GM19468 (cell line): Measurements from ENCODE around the gene CBX4.

Source experiments
- ATAC-seq: cut with Tn5 transposase; IDR thresholded peaks from one replicate; pipeline ENCODE4 v1.9.1; 2021; ENCODE audit warnings: mild to moderate bottlenecking, moderate library complexity, moderate number of reproducible peaks; ENCODE audit not compliant: unreplicated experiment; ENCODE audit errors: extremely low read depth

Gene CBX4

GRCh38 chr17:79792341-79792871 is 46.8 kb downstream of the CBX4 start:
- no peak for ATAC-seq

- no peak for ATAC-seq
Observed at GRCh38 chr17:79791735-79792161, 47.5 kb downstream of the CBX4 start.

- no peak for ATAC-seq
Observed at GRCh38 chr17:79790805-79791734, 48.2 kb downstream of the CBX4 start.

- ATAC-seq = no peak
Observed at GRCh38 chr17:79789943-79790804, 49.1 kb downstream of the CBX4 start.

- no peak for ATAC-seq
Observed at GRCh38 chr17:79788989-79789942, 50.0 kb downstream of the CBX4 start.

- ATAC-seq = no peak
Observed at GRCh38 chr17:79788455-79788854, 50.8 kb downstream of the CBX4 start.

- no peak for ATAC-seq
Observed at GRCh38 chr17:79786930-79787643, 52.2 kb downstream of the CBX4 start.

- no peak for ATAC-seq
Observed at GRCh38 chr17:79785900-79786810, 53.1 kb downstream of the CBX4 start.

- no peak for ATAC-seq
Observed at GRCh38 chr17:79785017-79785899, 54.0 kb downstream of the CBX4 start.

- no peak for ATAC-seq
Observed at GRCh38 chr17:79784353-79785016, 54.8 kb downstream of the CBX4 start.

GRCh38 chr17:79783891-79784290 is 55.3 kb downstream of the CBX4 start:
- ATAC-seq = no peak
